Femur (tissue), 1 donor: ENCODE results near the gene C19orf47.
"Not testable (repeated sequence)": the region's sequence is repeated elsewhere in the genome, so short reads cannot be mapped to it uniquely, and the experiment has no call there.

Experiments
- DNase-seq: peaks from one replicate; pipeline ENCODE4 v3.0.0-alpha.2; 2017

C19orf47 gene

GRCh38 chr19:40344422-40344821 is 3.8 kb downstream of the C19orf47 start:
- no peak for DNase-seq

DNA sequence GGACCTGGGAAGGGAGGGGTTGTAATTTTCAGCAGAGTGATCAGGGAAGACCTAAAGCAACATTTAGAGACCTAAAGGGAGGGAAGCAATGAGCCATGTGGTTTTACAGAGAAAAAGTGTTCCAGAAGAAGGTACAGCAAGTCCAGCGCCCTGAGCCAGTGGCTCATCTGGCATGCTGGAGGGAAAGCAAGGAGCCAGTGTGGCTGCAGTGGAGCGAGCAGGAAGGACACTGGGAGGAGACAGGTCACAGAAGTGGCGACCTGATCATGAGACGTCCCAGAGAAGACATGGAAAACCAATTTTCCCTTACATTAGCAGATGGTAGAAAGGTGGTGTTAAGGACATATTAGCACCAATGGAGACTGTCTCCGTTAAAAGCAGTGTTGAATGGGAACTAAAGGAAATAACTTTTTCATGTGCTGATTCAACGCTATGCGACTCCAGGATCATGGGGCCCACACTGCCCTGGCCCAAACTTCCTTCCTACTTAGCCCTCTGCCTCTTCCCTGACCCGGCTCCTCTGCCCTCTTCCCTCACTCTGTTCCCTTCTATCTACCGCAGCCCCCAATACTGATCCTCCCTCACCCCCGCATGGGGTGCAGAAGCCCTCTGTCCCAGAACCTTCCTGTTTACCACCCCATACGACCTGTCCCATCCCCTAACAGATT is 5.4 kb downstream of the C19orf47 start:
- no peak for DNase-seq

DNA sequence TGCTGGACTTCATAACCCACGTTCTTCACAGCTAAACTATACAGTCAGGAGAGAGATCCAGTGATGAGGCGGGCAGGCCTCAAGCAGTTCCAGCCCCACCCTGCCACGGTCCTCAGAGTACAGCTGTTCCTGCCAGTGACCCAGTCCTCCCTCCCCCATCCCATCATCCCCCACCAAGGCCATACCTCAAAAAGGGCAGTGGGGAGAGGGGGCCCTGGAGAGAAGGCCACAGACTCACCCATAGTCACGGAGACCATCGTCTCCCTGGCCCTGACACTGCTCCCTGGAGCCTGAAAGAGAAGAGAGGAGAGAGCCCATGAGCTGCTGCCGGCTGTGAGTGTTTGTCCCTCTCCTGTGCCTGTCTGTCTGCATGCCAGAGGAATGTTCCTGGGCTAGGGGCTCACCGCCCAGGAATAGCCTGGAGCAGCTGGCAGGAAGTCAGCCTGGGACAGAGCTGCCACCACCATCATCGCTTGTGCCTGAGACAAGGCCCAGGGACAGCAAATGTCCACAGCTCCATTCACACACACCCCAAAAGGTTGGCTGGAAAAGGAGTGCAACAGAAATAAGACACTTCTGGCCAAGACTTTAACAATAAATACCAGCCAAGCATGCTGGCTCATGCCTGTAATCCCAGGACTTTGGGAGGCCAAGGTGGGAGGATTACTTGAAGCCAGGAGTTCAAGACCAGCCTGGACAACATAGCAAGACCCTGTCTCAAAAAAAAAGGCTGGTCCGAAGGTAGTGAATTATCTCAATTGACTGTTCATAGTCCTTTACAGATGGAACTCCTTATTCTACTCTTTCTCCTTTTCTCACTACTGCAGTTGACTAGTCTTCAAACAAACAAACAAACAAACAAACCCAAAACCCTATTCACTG is 6.4 kb downstream of the C19orf47 start:
- DNase-seq, result peak; percentile 79

GRCh38 chr19:40339018-40339728 is 9.0 kb downstream of the C19orf47 start:
- no peak for DNase-seq

DNA sequence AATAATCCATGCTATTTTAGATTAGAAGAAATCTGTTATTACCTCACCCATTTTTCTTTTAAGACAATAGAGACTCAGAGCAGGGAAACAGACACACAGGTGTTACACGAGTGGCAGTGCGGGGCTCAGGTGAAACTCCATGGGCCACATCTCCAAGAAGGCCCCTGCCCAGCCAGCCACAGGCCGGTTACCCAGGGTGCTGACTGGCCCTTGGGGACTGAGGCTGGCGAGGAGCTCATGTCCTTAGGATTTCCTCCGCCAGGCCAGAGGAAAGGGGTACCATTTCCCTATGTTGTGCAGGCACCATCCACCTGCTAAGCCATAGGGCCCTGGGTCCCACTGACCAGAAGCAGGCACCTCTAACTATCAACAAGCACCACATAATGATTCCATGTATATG is 10.6 kb downstream of the C19orf47 start:
- DNase-seq, result no peak

DNA sequence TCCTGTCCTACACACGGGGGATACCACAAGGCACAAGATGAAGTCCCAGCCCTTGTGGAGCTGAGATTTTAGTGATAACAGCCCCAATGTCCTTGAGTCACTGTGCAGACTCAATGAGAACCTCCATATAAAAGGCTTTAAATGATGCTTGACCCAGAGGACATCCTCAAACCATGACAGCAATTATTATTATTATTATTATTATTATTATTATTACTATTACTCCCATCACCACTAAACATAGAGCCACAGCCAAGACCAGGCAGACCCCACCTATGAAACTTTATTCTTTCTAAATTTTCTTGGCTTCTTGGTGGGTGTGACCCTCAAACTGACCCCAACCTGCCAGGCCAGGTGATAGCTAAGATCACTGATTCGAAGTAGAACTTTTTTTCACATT is 11.1 kb downstream of the C19orf47 start:
- no peak for DNase-seq

DNA sequence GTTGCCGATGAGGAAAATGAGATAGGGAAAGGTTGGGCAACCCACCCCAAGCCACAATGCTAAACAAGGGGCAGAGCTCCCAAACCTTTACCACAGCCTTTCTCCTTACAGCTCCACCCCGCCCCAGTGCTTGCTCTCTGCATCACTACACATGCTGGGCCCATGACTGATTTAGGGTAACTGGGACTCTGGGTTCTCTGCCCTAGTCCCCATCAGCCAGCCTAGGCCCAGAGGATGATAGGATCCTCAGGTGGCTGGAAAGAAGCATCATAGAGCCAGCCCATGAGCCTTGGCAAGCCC is 11.6 kb downstream of the C19orf47 start:
- DNase-seq, result no peak

GRCh38 chr19:40335855-40336600 is 12.2 kb downstream of the C19orf47 start:
- DNase-seq, result no peak

GRCh38 chr19:40335101-40335500 is 13.1 kb downstream of the C19orf47 start:
- no peak for DNase-seq

DNA sequence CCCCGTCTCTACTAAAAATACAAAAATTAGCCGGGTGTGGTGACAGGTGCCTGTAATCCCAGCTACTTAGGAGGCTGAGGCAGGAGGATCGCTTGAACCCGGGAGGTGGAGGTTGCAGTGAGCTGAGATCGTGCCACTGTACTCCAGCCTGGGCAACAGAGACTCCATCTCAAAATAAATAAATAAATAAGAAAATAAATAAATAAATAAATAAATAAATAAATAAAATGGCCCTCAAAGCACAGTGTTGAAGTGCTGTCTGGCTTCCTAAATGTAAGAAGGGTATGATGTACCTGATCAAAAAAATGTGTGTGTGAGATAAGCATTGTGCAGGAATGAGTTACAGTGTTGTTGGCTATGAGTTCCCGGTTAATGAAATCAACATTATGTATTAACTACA is 15.1 kb downstream of the C19orf47 start:
- not testable (repeated sequence) for DNase-seq

DNA sequence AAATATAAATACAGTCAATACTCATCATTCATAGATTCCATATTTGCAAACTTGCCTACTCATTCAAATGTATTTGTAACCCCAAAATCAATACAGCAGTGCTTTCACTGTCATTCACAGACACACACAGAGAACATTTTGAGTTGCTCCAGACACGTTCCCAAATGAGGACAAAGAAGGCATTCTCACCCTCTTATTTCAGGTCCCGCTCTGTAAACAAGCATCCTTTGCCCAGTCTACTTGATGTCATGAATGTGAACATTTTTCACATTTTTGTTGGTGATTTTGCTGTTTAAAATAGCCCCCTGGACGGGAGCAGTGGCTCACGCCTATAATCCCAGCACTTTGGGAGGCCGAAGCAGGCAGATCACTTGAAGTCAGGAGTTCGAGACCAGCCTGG is 15.5 kb downstream of the C19orf47 start:
- no peak for DNase-seq

- DNase-seq, result no peak
These were observed 17.1 kb downstream of the C19orf47 start for GRCh38 chr19:40331052-40331451.

DNA sequence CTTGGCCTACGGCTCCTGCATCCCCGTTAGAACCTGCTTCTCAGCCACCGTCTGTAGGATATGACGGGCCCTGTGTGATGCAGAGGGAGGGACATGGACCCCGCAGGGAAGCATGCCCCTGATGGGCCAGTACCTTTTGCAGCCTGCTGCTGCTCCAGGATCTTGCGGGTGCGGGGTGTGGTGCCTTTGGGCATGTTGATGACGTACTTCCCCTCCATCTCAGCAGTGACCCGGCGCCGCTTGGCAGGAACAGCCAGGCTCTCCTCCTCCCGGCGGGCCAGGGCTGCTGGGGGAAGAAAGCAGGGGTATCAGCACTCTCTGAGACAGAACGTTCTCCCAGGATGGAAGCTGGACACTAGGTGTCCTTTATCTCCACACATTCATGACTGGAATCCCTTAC is 22.0 kb downstream of the C19orf47 start:
- DNase-seq, result no peak

DNA sequence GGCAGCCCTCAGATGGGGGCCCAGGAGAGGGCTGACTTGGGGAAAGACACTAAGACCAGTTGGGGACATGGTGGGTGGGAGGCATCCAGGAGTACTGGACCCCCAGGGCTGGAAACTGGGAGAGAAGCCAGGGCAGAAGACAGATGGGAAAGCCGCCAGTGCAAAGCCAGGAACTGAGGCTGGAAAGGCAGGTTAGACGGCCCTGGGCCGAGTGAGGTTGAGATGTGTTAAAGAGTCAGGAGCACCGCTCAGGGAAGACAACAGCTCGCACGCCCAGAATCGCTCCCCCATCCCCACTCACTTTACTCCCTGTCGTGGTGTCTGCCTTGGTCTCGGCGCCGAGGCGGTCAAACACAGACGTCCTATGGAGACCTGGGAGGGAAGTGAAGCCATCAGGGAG is 24.5 kb downstream of the C19orf47 start:
- DNase-seq, result no peak

DNA sequence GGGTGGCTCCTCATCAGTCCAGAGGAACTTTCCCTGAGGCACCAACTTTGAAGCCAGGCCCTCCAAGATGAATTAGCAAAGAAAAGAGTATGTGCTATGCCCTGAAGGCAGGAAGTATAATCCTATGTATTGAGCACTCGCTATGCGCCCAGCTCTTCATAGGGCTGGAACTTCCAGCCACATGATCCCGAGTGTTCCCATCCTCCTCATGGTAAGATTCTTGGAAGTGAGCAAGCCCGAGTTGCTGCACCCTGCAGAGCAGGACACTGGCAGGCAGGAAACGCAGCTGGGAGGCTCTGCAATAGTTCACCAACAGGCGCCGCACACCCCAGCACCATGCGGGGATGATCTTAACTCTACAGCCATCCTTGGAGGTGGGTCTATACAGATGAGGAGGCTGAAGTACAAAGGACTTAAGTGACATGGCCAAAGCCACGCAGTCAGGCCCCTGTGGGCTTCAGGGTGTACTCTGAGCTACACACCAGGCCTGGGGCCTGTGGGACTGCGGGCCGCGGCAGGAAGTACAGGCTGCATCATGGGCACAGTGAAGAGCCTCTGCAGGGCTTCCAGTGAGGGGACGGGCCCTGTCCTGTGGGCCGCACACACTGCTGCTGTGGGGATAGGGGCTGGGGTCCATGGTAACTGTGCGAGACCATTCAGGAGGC is 25.1 kb downstream of the C19orf47 start:
- no peak for DNase-seq

DNA sequence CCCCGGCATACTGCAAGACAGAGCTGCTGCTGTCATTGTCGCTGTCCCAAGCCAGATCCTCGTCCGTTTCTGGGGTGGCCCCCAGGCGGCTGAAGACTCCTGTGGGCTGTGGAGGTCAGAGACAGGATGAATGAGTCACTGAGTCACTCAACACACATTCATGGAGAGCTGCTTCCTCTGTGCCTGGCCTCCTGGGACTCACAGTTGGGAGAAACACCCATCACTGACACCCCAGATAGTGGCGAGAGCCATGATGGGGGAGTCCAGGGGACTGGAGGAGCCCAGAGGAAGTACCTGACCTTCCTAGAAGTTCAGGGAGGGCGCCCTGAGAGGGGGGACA is 26.0 kb downstream of the C19orf47 start:
- DNase-seq, result no peak

- DNase-seq, result no peak
These were observed 26.5 kb downstream of the C19orf47 start for GRCh38 chr19:40321566-40322270.

- DNase-seq, result no peak
These were observed 27.1 kb downstream of the C19orf47 start for GRCh38 chr19:40321076-40321475.

- DNase-seq, result no peak
These were observed 27.6 kb downstream of the C19orf47 start for GRCh38 chr19:40320558-40320935.

GRCh38 chr19:40317338-40317737 is 30.9 kb downstream of the C19orf47 start:
- DNase-seq, result no peak

DNA sequence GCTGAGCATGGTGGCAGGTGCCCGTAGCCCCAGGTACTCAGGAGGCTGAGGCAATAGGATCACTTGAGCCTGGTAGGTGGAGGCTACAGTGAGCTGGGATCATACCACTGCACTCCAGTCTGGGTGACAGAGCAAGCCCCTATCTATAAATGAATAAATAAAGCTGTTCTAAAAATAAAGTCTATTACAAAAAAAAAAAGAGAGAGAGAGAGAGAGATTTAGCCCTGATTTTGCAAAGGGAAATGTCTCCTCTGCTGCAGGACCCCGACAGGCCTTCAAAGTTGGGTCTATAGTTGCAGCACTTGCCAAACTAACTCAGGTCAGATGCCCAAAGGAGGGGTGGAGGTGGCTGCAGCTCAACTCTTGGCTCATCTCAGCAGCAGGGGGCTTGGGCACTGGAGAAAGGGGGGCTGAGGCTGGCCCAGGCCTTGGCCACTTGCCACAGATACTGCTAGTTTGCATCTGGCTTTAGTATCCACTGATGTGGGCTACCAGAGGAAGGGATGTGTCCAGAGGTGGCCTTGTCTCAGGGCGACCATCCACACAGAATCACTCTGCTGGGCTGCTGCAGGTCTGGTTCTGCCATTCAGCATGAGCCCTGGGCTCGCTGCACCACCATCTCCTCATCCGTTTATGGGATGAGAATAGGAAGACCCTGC is 32.3 kb downstream of the C19orf47 start:
- DNase-seq, result no peak

GRCh38 chr19:40314656-40315055 is 33.5 kb downstream of the C19orf47 start:
- no peak for DNase-seq
